Ureter (tissue), 1 donor: ENCODE data around the gene SPEF1. TPM values are rescaled to one million over a fixed set of nuclear protein-coding genes. Genes with fewer than 3 reads are reported as not detected.
A peak's percentile ranks its signal among the peaks of the same experiment; 100 is the strongest.

ENCODE experiments used
- DNase-seq: peaks from one replicate; pipeline ENCODE4 v3.0.0-alpha.2; 2020; ENCODE audit warnings: low spot score
- total RNA-seq: library from RNA; stranded (reverse); gene quantifications from one replicate; pipeline ENCODE4 v1.2.4, GENCODE V29; 2023
- donor health status: DM: yes; HTN: yes; CAD: no.

SPEF1 gene
- total RNA-seq, 1 donor from 2014 or later, result 0.29 TPM

GRCh38 chr20:3766422-3767109 is 14.7 kb downstream of the SPEF1 start:
- no peak for DNase-seq

DNA sequence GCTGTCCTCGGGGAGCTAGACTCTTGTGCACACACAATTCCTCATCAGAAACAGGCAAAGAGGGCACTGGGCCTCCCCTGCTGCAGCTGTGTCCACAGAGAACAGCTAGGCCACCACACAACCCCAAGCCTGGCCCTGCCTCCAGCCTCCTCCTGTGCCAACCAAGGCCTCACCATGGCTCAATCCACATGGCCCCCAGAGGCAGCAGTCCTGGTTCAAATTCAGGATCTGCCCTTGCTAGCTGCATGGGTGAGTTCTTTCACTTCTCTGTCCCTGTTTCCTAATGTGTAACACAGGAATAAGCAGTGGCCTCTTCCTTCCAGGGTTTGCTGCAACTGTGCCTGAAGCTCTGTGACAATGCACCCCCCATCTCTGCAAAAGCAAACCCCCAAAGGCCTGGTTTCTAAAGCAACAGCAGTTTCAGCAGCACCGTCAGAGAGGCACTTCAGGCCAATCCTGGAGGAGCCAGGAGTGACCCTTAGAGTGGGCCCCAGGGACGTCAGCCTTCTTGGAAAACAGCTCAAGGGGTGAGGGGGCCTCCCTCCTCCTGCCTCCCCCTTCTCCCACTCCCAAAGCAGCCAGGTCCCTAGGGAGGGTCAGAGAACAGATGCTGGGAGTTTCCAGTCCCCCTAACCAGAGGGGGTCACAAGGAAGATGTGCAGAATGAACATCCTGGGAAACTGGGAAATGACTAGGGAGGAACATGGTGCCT is 15.9 kb downstream of the SPEF1 start:
- no peak for DNase-seq

- no peak for DNase-seq
Measured at GRCh38 chr20:3764659-3765058, 16.6 kb downstream of the SPEF1 start.

GRCh38 chr20:3763671-3764601 is 17.3 kb downstream of the SPEF1 start:
- no peak for DNase-seq

DNA sequence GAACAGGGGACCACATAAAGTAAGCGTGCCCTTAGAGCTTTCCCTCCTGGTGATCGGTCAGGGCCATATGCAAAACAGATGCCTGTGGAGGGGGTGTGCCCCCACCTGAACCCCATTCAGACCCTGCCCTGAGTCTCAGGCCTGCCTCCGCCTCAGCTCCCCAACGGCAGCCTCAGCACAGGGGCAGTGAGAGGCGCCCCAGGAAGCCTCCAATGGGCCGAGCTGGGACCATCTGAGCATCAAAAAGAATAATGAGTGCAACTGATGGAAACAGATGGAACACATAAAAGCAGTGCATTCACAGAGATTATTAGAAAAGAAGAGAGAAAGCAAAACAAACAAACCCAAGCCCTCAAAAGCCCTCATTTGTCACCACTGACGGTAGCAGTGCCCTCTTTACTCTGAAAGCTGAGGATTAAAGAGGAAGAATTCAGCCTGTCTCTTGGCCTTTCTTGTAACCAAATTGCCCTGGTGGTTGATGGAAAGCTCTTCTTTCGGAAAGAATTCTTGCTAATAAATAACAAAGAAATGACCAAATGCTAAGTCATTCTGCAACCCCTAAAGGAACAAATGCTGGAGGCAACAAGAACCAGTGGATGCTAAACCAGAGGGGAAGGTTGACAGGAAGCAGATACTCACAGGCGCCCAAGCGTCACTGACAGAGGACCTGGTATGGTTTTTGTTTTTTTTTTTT is 20.4 kb downstream of the SPEF1 start:
- DNase-seq, result no peak

GRCh38 chr20:3759884-3760283 is 21.4 kb downstream of the SPEF1 start:
- DNase-seq, result no peak

GRCh38 chr20:3759316-3759823 is 21.9 kb downstream of the SPEF1 start:
- no peak for DNase-seq

- no peak for DNase-seq
Measured at GRCh38 chr20:3758566-3758965, 22.7 kb downstream of the SPEF1 start.

DNA sequence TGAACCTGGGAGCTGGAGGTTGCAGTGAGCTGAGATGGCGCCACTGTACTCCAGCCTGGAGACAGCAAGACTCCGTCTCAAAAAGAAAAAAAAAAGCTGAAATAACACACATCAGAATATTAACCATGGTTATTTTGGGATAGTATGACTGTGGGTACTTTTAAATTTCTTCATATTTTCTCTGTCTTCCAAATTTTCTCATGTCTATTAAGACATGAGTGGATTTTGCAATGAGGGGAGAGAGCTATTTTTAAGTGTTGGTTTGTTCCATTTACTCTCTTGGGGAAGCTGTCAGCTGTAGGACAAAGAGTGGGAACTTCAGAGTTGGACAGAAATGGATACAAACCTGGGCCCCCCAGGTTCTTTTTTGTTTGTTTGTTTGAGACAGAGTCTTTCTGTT is 24.0 kb downstream of the SPEF1 start:
- DNase-seq, result no peak

DNA sequence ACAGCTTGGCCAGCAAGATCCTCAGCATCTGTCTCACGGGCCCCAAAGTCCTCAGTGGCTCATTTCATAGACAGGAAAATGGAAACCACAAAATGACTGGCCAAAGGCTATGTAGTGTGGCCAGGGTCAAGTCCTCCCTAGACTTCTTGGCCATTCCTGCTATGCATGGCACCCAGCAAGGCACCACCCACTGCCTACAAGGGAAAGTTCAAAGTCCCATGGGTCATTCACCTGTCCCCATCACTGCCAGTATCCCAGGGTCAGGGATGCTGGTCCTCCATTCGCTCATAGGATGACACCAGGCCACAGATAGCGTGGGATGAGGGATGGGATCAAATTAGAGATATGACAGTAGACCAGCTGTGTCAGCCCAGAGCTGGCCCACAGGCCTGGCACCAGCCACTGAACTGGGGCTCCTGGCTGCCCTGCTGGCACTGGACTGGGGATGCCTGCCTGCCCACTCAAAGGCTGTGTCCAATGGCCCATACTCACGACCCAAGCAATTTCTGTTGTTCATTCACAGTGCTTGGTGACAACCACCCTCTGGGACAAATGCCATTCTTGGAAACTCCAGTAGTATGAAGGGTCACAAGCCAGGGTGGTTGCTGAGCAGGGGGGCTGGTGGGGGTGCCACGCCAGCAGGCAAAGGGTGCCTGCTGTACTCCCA is 25.3 kb downstream of the SPEF1 start:
- no peak for DNase-seq

DNA sequence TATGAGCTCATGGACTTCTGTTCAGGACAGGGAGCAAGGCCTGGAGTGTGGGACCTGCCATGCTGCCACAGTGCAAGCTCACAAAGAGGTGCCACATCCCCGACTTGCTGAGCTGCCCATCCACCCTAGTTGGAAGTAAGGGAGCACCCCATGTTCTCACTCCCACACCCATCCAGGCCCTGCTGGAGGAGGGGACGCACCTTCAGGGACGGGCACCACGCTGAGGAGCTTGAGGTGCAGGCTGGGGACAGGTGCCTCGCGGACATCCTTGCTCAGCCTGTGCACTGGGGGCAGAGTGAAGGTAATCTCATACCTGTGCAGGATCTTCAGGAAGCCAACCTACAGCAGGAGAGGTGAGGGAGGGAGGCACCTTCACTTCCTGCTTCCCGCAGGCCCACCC is 26.0 kb downstream of the SPEF1 start:
- DNase-seq, result no peak

GRCh38 chr20:3754276-3754630 is 27.0 kb downstream of the SPEF1 start:
- no peak for DNase-seq

- DNase-seq, result no peak
Measured at GRCh38 chr20:3753501-3754275, 27.6 kb downstream of the SPEF1 start.

- DNase-seq, result peak; percentile 62
Measured at GRCh38 chr20:3753098-3753497, 28.1 kb downstream of the SPEF1 start.

GRCh38 chr20:3752386-3752759 is 28.9 kb downstream of the SPEF1 start:
- DNase-seq, result no peak

- DNase-seq, result no peak
Measured at GRCh38 chr20:3751675-3752385, 29.4 kb downstream of the SPEF1 start.

GRCh38 chr20:3751305-3751674 is 30.0 kb downstream of the SPEF1 start:
- no peak for DNase-seq

GRCh38 chr20:3749689-3750531 is 31.3 kb downstream of the SPEF1 start:
- no peak for DNase-seq
